CD4-positive, alpha-beta T cell treated with Interleukin-10 for 1 hour (primary cell): ENCODE data around the gene GSTCD.
"Not testable (repeated sequence)": the region's sequence is repeated elsewhere in the genome, so short reads cannot be mapped to it uniquely, and the experiment has no call there.

Experiments used
- DNase-seq: peaks from one replicate; pipeline ENCODE4 v3.0.0-alpha.2; 2020

GSTCD gene

GRCh38 chr4:105719204-105719603, 10.6 kb downstream of the GSTCD start:
- no peak for DNase-seq

GRCh38 chr4:105725623-105726022, 17.0 kb downstream of the GSTCD start:
- no peak for DNase-seq

- DNase-seq = not testable (repeated sequence)
These were observed 21.3 kb downstream of the GSTCD start for GRCh38 chr4:105729895-105730294.

DNA sequence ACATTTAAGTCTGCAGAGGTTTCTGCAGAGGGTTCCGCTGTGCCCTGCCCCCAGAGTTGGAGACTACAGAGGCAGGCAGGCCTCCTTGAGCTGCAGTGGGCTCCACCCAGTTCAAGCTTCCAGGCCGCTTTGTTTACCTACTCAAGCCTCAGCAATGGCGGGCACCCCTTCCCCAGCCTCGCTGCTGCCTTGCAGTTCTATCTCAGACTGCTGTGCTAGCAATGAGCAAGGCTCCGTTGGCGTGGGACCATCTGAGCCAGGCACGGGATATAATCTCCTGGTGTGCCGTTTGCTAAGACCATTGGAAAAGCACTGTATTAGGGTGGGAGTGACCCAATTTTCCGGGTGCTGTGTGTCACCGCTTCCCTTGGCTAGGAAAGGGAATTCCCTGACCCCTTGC, 26.6 kb downstream of the GSTCD start:
- not testable (repeated sequence) for DNase-seq

DNA sequence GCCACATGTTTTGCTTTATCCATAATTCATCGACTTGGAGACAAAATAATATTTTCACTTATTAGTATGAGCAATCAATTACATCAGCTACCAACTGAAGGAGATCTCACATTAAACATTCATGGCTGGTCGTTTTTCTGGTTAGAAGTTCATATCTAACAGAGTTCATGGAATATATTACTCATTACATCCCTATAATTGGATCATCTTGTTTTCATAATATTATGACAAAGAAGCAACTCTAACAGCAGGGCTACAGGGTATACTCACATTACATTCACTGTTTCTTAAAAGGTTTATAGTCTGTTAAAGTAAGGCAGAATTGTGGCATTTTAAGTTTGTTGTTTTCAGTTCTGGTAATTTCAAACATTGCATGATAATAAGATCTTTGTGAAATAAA, 33.0 kb downstream of the GSTCD start:
- no peak for DNase-seq

- DNase-seq = no peak
These were observed 39.6 kb downstream of the GSTCD start for GRCh38 chr4:105748222-105748621.

- no peak for DNase-seq
These were observed 43.2 kb downstream of the GSTCD start for GRCh38 chr4:105751718-105752299.

DNA sequence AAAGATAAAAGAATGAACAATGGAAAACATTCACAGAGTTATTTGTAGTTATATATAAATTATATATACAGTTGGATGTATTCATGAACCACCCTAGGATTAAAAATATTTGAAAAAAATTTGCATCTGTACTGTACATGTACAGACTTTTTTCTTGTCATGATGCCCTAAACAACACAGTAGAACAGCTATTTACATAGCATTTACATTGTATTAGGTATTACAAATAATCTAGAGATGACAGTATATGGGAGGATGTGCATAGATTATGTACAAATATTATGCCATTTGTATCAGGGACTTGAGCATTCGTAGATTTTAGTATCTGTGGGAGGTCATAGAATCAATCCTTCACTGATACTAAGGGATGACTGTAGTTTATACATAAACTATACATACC, 44.8 kb downstream of the GSTCD start:
- no peak for DNase-seq

DNA sequence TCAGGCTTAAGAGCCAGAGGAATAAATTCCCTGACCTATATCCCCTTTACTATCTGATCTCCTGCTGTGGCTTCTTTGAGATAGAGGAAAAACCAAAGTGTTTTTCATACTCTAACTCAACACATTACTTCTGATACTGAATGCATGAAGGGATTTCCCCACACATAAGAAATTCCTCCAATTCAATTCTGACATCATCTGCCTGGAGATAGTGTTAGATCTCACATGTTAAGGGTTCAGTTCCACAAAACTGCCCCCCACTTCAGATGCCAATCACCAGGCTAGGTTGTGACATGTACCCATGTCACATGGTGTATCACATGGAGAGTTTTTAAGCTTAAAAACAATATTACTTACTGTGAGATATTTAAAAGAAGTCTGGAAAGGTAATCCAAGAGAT, 46.8 kb downstream of the GSTCD start:
- DNase-seq = no peak

GRCh38 chr4:105758958-105759357, 50.4 kb downstream of the GSTCD start:
- DNase-seq = no peak

DNA sequence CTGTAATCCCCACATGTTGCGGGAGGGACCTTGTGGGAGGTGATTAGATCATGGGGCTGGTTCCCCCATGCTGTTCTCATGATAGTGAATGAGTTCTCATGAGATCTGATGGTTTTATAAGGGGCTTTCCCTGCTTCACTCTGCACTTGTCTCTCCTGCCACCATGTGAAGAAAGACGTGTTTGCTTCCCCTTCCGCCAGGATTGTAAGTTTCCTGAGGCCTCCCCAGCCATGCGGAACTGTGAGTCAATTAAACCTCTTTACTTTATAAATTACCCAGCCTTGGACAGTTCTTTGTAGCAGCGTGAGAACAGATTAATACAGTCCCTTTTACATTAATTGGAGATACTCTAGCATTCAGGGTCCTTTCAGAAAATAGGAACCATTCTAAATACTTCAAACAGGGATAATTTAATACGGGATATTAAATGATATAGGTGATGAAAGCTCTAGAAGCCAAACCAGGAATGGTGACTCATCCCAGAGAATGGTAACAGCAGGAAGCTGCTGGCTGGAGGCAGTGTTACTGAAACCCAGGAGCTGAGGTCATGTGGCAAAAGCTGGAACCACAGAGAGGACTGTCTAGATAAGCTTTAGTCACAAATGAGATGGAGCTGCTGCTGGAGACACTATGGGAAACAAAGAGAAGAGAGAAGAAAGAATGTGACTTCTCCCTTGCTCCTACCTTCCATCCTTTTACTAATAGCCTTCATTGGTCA, 57.3 kb downstream of the GSTCD start:
- no peak for DNase-seq

DNA sequence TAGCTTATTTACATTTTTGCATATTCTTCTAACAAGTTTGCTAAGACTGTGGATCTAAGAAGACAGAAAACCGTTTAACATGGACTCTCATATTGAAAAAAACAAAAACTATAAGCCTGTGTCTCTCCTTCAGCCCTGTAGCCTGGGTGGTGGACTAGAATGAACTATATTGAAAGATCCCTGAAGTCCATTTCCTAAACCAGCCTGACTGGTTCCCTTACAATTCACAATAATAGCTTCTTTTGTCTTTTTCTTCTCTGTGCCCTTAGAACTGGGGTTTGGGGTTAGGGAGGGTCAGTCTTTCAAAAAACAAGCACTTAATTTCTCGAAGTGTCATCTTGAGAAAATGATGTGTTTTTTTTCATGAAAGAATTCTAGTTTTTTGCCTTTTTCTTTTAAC, 59.0 kb downstream of the GSTCD start:
- DNase-seq = no peak

DNA sequence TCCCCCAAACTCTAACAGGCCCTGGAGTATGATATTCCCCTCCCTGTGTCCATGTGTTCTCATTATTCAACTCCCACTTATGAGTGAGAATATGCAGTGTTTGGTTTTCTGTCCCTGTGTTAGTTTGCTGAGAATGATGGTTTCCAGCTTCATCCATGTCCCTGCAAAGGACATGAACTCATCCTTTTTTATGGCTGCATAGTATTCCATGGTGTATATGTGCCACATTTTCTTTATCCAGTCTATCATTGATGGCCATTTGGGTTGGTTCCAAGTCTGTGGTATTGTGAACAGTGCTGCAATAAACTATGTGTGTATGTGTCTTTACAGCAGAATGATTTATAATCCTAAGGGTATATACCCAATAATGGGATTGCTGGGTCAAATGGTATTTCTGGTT, 61.9 kb downstream of the GSTCD start:
- not testable (repeated sequence) for DNase-seq

- DNase-seq = not testable (repeated sequence)
These were observed 63.5 kb downstream of the GSTCD start for GRCh38 chr4:105772065-105772464.

DNA sequence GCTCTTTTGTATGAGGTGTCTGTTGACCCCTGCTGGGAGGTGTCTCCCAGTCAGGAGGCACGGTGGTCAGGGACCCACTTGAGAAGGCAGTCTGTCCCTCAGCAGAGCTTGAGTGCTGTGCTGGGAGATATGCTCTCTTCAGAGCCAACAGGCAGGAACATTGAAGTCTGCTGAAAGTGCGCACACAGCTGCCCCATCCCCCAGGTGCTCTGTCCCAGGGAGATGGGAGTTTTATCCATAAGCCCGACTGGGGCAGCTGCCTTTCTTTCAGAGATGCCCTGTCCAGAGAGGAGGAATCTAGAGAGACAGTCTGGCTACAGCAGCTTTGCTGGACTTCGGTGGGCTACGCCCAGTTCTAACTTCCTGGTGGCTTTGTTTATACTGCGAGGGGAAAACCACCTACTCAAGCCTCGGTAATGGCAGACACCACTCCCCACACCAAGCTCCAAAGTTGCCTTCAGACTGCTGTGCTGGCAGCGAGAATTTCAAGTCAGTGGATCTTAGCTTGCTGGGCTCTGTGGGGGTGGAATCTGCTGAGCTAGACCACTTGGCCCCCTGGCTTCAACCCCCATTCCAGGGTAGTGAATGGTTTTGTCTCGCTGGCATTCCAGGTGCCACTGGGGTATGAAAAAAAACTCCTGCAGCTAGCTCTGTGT, 67.3 kb downstream of the GSTCD start:
- not testable (repeated sequence) for DNase-seq

DNA sequence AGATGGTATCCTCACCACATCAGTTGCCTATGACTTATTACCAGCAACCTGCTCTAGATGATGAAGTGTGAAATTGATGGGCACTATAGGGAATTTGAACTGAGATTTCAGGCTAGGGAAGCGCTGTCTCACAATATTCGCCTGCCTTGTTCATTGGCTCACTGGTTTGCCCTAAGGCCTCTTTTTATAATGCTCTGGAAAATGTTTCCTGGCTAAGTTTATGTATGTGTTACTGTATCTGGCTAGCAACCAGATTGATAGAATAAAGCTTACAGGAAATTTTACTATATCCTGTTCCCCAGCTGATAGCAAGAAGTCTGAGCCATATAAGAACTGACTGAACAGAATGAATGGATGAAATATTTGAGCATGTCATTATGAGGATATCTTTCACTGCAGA, 71.6 kb downstream of the GSTCD start:
- DNase-seq = no peak

GRCh38 chr4:105784761-105785160, 76.2 kb downstream of the GSTCD start:
- no peak for DNase-seq

GRCh38 chr4:105785792-105786191, 77.2 kb downstream of the GSTCD start:
- no peak for DNase-seq

DNA sequence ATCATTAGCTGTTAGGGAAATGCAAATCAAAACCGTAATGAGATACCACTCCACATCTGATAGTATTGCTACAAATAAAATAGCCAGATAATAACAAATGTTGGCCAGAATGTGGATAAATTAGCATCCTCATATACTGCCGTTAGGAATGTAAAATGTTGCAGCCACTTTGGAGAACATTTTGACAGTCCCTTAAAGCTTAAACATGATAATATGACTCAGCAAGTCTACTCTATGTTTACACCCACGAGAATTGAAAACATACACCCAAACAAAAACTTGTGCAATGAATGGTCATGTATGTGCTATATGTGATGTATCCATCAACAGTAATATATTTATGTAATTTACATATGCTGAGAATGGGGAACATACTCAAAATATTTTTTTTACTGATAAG, 78.2 kb downstream of the GSTCD start:
- no peak for DNase-seq

GRCh38 chr4:105797225-105797624, 88.6 kb downstream of the GSTCD start:
- DNase-seq = no peak

- no peak for DNase-seq
These were observed 97.0 kb downstream of the GSTCD start for GRCh38 chr4:105805501-105806120.

- DNase-seq = no peak
These were observed 98.9 kb downstream of the GSTCD start for GRCh38 chr4:105807496-105807895.

GRCh38 chr4:105808030-105808749, 99.6 kb downstream of the GSTCD start:
- DNase-seq = no peak

DNA sequence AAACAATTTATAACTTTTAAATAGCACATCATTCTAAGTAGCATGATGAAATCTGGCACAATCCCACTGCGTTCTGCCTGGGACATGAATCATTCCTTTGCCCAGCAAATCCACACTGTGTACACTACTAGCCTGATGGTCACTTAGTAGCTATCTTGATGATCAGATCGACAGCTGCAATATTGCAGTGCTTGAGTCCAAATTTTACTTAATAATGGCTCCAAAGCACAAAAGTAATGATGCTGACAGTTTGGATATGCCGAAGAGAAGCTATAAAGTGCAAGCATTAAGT, 100.1 kb downstream of the GSTCD start:
- DNase-seq = no peak
